ENCODE measurements around the gene LRIG3.
A peak's percentile ranks its signal among the peaks of the same experiment; 100 is the strongest.

Gene LRIG3

DNA sequence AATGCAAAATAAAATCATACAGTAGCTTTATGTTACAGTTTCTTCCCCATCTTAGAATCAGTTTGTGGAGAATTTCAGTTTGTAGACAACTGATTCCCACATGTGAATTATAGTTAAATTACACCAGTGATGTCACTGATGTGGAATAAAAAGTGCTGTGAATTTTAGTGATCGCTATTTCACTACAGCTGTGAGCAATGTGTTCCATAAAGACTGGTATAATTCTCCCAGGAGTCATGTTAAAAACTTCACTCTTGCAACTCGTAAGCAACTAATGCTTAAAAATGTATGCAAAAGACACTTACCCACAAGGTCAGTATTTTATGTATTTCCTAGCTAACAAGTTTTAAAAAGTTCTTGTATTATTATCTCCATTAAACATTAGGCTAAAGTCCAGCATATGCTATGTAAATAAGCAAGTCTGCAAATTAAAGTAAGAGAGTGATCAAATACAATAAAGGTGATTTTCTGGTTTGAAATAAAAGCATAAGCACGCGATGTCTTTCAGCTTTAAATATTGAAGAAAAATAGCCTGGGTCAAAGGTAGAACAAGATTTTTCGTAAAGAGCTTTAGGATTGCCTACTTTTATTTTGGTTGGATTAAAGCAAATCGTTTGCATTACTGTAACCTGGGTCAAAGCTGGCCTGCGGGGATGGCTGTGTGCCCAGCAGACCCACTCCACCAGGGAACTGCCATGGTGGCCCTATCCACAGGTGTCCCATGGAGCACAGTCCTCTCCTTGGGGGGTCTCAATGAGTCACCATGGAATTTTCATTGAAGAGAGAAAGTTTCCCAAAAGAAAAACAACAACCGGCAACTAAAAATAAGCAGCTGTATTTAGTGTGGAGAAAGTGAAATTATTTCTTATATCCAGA is 12.7 kb upstream of the LRIG3 start:
- no peak for DNase-seq (ENCODE audit: low spot score)

DNA sequence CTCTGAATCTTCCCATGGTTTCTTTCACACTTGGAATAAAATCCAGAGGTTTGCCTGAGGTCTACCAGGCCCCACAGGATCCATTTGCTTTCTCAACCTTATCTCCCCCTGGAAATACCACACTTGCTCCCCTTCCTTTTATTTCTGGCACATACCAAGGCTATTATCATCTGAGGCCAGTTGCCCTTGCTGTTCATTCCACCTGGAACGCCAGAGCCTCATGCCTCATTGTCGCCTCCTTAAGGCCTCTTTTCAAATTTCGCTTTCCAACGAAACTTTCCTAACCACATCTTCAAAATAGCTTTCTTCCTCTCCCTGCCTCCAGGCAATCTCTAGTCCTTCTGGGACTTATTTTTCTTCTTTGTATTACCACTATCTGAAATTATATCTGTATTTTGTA is 11.2 kb upstream of the LRIG3 start:
- DNase-seq (ENCODE audit: low spot score), result no peak

DNA sequence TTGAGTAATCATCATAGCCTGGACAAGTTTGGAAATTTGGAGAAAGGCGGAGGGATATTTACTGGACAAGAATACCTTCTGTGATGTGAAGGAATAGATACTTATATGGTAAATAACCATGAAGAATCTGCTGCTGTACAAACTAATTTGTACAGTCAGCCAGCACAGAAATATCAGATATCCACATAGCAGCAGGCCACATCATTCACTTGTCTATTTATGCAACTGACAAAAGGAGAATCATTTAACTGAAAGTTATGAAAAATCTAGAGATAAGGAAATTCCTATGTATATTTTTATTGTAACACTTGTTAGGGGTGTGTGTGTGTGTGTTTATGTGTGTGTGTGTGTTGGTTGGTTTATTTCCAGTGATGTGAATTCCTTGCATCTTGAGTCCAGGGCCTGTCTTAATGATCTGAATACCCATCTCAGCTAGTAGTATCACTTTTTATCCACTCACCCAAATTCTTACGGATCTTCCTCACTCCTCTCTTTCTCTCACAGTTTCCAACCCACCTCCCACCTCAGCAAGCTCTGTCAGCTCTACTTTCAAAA is 10.5 kb upstream of the LRIG3 start:
- DNase-seq (ENCODE audit: low spot score), result no peak

DNA sequence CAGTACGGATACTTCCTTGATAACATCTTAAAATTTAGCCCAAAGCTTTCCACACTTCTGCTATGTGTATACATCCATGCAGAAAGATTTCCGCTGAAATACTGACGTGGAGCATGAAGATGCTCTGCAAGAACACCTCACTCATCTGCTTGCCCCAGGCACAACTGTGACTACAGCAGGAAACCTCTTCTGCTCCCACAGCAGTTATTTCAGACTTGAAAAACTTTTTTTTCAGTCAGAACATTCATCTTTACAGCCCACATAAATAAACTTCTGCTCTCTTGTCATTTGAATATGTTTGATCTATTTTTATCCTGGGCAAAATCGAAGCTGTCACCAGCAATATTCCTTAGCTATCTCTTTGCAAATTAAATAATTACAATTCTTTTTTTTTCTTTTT is 6.8 kb upstream of the LRIG3 start:
- DNase-seq (ENCODE audit: low spot score), result no peak

DNA sequence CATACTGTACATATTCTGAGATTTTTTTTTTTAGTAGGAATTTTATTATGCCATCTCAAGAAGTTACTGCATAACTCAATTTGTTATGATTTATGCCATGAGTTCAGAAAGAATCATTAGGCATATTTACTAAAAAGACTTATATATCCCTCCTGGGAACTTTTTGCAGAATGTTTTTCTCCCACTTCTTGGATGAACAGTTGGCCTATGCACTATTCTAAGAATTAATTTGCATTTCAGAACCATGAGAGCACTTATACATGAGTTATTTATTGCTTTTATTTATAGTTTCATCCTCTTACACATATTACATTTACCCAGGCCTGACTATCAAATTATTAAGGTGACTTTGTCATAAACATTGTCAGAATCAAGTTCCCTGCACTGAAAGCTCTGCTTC is 6.3 kb upstream of the LRIG3 start:
- no peak for DNase-seq (ENCODE audit: low spot score)

DNA sequence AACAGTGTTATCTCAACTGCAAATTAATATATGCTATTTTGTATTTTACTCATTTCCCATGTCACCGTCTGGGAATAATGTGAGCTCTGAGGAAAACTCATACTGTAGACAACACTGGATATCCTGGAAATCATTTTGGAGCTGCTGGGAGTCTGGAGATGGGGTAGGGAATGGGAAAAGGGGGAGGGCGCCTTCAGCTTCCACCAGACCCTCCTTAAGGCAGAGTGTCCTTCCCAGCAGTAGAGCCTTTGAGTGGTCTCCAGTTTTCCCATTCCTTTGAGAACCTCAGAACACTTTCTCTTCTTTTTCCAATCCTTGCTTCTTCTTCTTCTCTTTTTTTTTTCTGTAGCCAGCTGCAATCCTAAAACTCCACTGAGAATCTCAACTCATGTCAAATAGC is 5.4 kb upstream of the LRIG3 start:
- DNase-seq (ENCODE audit: low spot score), result no peak

DNA sequence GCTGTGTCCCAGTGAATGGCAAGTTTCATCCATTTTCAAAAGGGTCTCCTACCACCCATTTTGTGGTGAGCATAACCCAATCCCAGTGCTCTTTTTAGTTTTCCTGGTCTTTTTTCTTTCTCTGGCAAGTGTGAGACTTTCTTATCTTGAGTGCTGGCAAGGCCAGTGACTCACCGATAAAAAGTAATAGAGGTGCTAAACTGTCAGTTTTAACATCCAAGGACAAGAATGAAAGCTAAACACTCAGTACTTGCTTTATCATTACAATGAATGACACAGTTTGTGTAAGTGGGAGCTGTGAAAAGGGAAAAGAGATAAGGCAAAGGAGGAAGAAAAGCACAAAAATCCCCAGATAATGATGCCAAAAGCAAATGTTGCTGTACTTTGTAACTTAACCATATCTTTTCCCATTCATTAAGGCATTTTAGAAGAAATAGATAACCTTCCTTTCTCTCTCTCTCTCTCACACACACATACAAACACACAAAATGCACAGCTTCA is 4.9 kb upstream of the LRIG3 start:
- no peak for DNase-seq (ENCODE audit: low spot score)

DNA sequence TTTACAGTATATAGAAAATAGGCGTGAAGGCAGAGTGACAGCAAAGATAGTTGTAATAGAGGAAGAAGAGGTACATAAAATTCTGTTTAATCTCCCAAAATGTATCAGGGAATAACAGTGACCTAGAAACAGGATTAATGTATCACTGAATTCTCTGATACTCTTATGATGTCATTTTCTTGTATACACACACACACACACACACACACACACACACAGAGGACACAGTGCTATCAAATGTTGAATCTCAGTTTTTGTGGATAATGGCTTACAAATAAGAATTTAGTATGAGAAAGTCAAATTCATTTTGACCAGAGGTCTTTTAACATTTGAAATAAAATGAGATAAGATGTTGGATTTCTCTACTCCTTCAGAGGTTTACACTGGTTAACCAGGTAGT is 4.3 kb upstream of the LRIG3 start:
- DNase-seq (ENCODE audit: low spot score), result no peak

DNA sequence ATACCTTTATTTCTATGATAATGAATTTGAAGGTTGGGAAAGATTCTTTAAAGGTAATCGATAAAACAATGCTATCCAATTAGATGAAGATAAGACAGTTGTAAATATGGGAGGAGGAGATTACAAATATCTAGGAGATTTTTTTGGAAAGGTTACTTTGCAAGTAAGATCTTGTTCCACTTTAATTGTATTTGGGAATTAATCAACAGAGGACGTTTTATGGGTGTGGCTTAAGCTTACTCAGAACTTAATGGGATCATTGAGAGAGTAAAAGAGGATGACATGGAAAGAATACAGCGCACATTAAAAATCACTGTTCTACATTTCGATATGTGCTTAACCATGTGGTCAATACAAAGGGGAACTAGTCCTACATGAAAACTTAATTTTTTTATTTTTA is 3.5 kb upstream of the LRIG3 start:
- DNase-seq (ENCODE audit: low spot score), result no peak

DNA sequence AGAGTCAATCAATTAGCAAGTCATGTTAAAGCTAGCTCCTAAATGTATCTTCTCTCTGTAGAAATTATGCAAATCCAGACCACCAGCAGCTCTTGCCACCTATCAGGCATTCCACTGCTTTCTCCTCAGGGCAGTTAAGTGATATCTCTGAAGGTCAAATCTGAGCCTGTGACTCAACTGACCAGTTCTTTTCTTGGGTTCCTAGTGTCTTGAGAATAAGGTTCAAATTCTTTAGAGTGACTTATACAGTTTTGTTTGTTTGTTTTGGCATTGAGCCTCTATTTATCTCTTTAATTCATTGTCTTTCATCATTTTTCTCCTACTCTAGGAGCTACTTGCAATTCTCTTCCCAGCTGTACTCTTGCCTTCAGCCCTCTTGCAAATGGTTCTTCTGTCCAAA is 2.5 kb upstream of the LRIG3 start:
- no peak for DNase-seq (ENCODE audit: low spot score)

DNA sequence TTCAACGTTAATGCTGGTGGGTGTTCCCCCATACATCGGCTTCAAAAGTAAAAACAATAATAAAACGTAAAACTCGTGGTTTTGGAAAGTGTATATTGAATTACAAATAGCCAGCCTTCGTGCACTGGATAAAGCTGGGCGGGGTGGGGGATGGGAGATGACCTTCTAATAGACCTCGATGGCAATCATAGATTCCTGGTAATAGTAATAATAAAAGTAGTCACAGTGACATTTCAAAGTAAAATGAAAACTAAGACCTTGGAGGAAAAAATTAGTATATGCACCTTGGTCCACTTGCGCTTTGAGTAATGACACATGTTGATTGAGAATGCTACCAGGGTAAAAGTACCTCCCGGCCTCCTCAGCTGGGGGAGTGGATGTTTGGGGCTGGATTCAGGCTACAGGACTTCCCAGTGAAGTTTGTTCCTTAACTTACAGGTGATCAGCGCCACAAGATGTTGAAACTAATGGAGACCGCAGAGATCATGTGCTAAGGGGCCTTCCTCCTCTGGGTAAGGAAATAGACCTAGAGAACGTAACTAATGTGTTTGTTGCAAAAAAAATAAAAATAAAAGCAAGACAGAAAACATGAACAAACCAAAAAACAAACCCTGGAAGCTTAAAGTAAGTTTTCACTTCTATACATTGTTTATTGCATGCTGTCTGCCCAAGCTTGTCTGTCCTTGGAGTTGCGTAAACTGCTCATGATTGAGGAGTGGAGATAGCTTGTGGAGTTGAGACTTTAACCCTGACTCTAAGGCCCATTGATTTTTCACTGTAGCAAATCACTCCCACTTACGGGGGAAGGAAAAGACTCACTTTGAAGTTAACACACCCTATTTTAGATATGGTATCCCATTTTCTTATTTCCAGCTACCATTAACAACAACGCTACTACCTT is 907 bp upstream of the LRIG3 start:
- peak; percentile 71 for DNase-seq (ENCODE audit: low spot score)

DNA sequence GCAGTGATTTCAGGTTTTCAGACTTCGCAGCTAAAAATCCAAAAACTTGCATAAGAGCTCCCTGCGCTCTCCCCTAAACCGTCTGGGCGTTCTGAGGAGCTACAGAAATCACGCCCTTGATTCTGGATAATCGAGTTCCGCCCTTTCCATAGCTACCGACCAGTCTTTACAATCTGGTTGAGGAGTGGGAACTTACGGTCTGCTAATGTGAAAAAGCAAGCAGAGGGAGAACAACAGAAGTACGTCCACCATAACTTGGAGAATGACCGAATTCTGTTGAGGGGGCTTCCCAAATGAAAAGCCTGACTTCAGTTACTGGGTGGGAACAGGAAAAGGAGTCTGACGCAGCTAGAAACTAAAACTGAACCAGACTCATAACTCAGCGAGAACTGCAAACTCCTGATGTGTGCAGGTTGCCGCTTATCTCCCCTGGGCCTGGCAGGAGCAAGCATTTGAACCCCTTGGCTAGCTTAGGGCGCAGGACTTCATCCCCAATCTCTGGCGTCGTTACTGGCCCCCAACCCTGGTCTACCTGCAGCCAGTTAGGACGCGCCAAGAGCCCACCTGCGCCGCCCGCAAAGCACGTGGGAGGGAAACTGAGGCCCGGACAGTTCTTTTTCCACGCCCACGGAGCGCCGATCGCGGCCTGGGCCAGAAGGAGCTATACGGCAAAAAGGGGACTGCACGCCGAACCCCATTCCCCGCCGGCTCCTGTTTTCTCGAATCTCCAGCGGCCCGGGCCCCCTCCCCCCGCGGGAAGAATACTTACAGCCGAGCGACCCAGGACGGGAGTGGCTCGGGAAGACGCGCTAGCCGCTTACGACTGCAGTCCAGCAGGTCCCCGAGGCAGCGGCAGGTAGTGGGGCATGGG is 838 bp downstream of the LRIG3 start:
- DNase-seq (ENCODE audit: low spot score), result peak; percentile 23

DNA sequence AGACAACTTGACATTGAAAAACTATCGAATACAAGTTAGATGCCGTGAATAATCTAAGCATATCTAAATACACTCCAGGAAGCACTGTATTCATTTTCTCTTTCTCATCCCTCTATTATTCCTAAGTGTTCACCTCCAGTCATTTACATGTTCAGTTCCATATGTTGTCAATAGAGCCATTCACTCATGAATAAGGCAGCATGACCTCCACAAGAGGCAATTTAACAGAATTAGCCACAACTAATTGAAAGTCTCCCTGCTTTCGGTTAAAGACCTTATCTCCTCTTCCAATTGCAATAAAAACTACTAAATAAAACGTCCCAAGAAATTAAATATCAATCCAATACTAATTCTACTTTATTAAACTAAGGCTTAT is 1.8 kb downstream of the LRIG3 start:
- no peak for DNase-seq (ENCODE audit: low spot score)

DNA sequence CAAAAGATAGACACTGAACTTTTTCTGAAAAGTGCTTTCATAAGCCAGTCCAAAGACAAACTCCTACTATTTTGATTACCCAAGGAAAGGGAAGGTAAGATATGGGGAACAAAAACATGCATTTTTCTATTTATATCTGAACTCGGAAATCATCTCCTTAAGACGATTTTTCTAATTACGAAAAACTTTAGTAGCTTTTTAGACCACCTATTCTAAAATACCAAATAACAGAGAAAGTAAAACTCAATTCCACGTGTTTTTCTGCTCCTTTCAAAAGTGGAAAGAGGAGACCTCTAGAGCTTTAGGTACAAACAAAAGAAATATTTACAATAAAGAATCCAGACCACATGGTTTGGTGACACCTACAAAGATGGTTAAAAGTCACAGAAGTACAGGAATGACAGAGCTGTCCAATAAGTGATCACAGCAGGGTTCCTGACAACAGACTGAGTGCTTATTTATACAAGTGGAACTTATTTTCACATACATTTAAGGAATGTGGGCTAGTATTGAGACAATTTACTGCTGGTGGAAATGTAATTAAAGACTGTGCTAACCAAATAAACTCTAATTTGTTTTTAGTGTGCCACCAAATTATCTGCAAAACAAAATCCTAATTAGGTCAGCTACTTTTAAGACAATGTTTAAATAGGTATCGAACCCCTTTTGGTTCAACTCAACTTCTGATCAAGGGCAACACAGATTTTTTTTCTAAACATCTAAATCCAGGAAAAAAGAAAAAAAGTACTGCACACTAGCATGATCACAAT is 2.4 kb downstream of the LRIG3 start:
- no peak for DNase-seq (ENCODE audit: low spot score)

DNA sequence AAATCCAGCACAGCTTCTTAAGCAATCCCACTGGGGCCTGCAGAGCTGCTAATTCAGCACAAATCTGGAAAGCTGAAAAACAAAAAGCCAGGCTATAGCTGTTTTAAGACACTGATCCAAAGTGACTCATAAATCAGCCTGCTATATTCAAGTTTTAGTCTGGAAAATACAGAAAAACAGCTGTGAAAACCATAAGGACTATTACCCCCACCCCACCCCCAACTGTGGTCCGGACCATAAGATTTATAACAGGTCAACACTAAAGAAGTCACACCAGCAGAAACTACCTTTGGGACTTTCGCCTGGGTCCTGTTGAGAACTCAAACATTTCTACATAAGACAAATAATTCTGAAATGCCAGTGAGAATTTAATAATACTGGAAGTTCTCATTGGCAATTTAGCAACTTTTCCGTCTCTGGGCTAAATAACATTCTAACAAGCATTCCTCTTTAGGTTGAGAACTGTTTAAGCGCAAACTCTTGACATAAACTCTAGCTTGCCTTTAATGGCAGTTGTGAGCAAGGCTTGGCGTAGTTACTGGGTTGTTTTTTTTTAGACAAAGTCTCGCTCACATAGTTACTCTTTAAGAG is 3.3 kb downstream of the LRIG3 start:
- no peak for DNase-seq (ENCODE audit: low spot score)

DNA sequence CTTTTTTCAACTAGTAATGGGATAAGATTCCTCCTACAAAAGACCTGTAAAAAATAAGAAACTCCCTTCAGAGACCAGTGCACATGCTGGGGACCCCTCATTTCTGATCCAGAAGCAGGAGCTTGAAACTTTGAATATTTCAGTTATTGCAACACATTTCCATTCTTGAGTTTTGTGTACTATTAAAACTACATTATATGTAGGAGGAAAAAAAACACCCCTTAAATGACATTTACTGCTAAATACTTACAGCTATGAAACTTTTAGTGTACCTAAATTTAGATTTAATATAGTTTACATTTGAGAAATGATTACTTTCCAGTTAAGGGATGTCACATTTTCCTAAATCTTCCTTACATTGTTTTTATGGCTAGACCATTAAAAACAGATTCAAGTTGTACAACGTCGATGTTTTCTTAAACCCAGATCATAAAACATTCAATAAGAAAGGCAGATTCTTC is 4.1 kb downstream of the LRIG3 start:
- no peak for DNase-seq (ENCODE audit: low spot score)

DNA sequence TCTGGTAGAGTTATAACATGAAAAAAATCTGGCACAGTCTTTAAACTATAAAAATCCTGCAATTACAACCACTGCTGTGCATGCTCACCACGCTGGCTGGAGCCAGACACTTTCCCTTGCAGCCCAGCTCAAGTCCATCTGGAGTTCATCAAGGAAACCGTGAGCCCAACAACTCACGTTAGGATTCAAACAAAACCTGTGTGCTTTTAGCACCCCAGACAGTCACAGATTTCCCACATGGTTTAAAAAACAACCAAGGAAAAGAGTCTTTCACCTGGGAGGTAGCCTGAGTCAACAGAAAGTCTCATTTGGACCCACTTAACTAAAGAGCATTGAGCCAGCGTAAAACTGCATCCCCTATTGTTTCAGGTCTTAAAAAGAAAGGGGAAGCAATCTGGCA is 4.7 kb downstream of the LRIG3 start:
- no peak for DNase-seq (ENCODE audit: low spot score)

DNA sequence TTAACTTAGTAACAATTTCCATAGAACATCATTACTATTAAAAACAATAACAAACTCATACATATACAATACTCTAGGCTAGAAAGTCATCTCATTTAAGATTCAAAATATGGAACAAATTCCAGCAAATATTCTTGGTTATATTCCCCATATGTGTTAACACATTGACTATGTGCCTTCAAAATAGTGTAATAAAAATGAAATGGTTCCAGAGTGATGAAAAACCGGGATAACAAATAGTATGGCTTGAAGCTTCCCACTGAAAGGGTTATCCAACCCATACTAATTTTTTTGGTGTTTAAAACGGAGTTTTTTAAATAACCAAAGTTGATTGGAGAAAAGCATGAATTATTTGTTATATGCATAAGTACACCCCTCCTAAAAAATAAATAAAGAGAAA is 5.3 kb downstream of the LRIG3 start:
- DNase-seq (ENCODE audit: low spot score), result no peak

DNA sequence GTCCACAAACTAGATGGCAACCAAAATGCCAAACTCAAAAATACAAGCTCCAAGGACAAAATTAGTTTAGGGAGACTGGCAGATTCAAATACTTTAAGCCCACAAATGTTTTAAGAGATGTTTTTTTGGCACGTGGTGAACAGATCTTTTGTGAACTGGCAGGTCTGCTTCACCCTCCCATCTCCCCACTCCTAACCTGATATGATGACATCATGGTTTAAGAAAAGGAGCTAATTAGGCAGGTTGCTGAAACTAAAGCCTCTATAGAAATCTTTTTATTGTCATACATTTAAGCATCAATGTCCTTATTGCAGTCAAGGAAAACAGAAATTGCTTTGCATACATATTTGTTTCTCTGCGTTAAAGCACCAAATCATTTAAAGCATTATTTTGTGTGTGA is 5.8 kb downstream of the LRIG3 start:
- DNase-seq (ENCODE audit: low spot score), result no peak

DNA sequence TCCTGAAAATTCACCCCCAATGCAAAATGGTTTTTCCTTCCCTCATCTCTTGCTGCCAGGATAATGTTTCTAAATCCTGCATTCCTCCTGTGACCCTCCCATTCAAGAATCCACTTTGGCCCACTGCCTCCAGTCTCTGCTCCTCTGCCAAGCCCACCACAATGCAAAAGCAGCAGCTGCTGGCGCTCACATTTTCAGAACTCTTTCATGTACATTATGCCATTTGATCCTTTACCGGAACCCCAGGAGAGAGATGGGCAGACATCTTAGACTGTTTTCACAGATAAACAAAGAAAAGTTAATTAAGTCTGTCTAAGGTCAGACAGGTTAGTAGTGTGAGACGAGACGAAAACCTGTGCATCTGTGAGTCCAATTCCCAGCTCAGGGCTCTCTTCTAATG is 12.9 kb downstream of the LRIG3 start:
- DNase-seq (ENCODE audit: low spot score), result no peak

DNA sequence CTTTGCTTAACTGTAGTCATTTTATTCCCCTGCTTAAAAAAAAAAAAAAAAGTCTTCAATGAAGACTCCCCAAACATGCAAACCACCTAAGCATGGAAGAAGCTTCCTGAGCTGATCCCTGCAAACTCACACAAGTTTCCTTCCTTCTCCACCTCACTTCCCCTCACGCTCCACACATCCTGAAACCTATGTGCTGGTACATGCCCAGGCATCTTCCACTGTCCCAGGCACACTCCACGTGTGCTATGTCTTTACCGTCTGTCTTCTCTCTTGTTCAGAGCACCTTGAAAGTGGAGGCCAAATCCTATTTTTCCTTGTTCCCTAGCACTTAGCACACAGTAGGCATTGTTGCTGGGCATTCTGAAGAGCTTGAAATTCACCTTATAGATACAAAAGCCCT is 13.4 kb downstream of the LRIG3 start:
- DNase-seq (ENCODE audit: low spot score), result no peak

Data from HuH-7.5 (cell line).